Left lung (tissue), 10 donors: ENCODE measurements around the gene RBM26. TPM values are rescaled to one million over a fixed set of nuclear protein-coding genes. Genes with fewer than 3 reads are reported as not detected.

Source experiments
- ATAC-seq: fragments of 200-7000 bp; cut with Tn5 transposase; one replicate; pipeline ENCODE4 v1.9.1; 2020; ENCODE audit warnings: moderate library complexity
- DNase-seq, 4 donors: peaks; one replicate each; pipeline ENCODE4 v3.0.0-alpha.2; 2013 to 2020
- H3K27ac ChIP-seq, 2 donors: fragments of 200-600 bp; sonication (generic) in 1 of 2; one replicate each; pipeline versions ENCODE4 v1.5.0 to v1.8.0; 2020 to 2021
- H3K27me3 ChIP-seq, 2 donors: fragments of 200-600 bp; sonication (generic) in 1 of 2; one replicate each; pipeline versions ENCODE4 v1.5.0 to v1.8.0; 2020 to 2021
- H3K36me3 ChIP-seq, 2 donors: fragments of 200-600 bp; sonication (generic) in 1 of 2; one replicate each; pipeline versions ENCODE4 v1.5.0 to v1.8.0; 2020 to 2021
- H3K4me1 ChIP-seq, 2 donors: fragments of 200-600 bp; one replicate each; pipeline ENCODE4 v1.8.0; 2021
- H3K4me3 ChIP-seq, 2 donors: fragments of 200-600 bp; sonication (generic) in 1 of 2; one replicate each; pipeline versions ENCODE4 v1.5.0 to v1.8.0; 2020 to 2021; ENCODE audit warnings: mild to moderate bottlenecking in 1 of 2
- H3K9me3 ChIP-seq, 2 donors: fragments of 200-600 bp; sonication (generic) in 1 of 2; one replicate each; pipeline versions ENCODE4 v1.5.0 to v1.8.0; 2020 to 2021
- CTCF ChIP-seq, 2 donors: fragments of 200-600 bp; sonication (generic) in 1 of 2; IDR thresholded peaks; one replicate each; pipeline versions ENCODE4 v1.5.0 to v1.8.0; 2021; ENCODE audit warnings: antibody characterized with exemption in 2 of 2
- intact Hi-C, 2 donors: fragments of 100-400 bp; cut with DNase I; formaldehyde crosslinking; loops; one replicate each; pipeline versions ENCODE4 v1.11.2 to v1.14.2; 2022
- polyA plus RNA-seq, 6 donors: library from polyadenylated mRNA; unstranded; fragments of 120-200 nt; gene quantifications; one replicate each; pipeline ENCODE4 v1.2.1, GENCODE V29; 2013; ENCODE audit not compliant: insufficient read length in 6 of 6
- total RNA-seq, 2 donors: library from RNA; stranded (reverse); fragmentation: NEBNext Ultra II Directional; extraction: Animal tissue kit (Norgen Biotek cat#: 25700); gene quantifications; one replicate each; pipeline ENCODE4 v1.2.1, GENCODE V29; 2021
- donor health status: DM: no; HTN: yes; CAD: no.
- donor health status: DM: no; HTN: no; CAD: no.

Gene RBM26
- total and polyA plus RNA-seq, 8 donors: 29.0 to 115 (median 110) TPM

GRCh38 chr13:79445968-79446645 lies 40.1 kb upstream of the RBM26 start:
- intact Hi-C loops: no loop called here
- H3K27me3 ChIP-seq: no peaks in the 10 kb centered on the region
- H3K36me3 ChIP-seq: no peaks in the 10 kb centered on the region
- no peak overlapping the region for H3K4me3 ChIP-seq
- H3K27ac ChIP-seq: no peak overlapping the region
- TF ChIP-seq CTCF (IDR thresholded peaks at IDR 0.05): no peak
- no peaks in the 10 kb centered on the region for H3K9me3 ChIP-seq
- ATAC-seq (no peak), DNase-seq (no peak)
- no peaks in the 10 kb centered on the region for H3K4me1 ChIP-seq

GRCh38 chr13:79442706-79443105 lies 36.7 kb upstream of the RBM26 start:
- no peak for TF ChIP-seq CTCF (IDR thresholded peaks at IDR 0.05)
- H3K4me1 ChIP-seq: no peaks in the 10 kb centered on the region
- intact Hi-C loops: no loop called here
- no peak overlapping the region for H3K4me3 ChIP-seq
- no peaks in the 10 kb centered on the region for H3K9me3 ChIP-seq
- no peaks in the 10 kb centered on the region for H3K36me3 ChIP-seq
- no peak overlapping the region for H3K27ac ChIP-seq
- no peak for ATAC-seq
- no peaks in the 10 kb centered on the region for H3K27me3 ChIP-seq
- no peak for DNase-seq

- Histone ChIP-seq H3K4me3 (no peak overlapping the region), H3K27ac (no peak overlapping the region), H3K9me3 (no peaks in the 10 kb centered on the region), H3K36me3 (no peaks in the 10 kb centered on the region), H3K4me1 (no peaks in the 10 kb centered on the region), H3K27me3 (no peaks in the 10 kb centered on the region)
- intact Hi-C loops: no loop called here
- no peak for DNase-seq
- TF ChIP-seq CTCF (IDR thresholded peaks at IDR 0.05): no peak
- no peak for ATAC-seq
Observed at GRCh38 chr13:79442221-79442620, 36.2 kb upstream of the RBM26 start.

GRCh38 chr13:79440958-79441528 lies 35.0 kb upstream of the RBM26 start:
- Histone ChIP-seq H3K36me3 (no peaks in the 10 kb centered on the region), H3K9me3 (no peaks in the 10 kb centered on the region), H3K4me3 (no peak overlapping the region), H3K27me3 (no peaks in the 10 kb centered on the region), H3K27ac (no peak overlapping the region), H3K4me1 (no peaks in the 10 kb centered on the region)
- no peak for DNase-seq
- ATAC-seq: no peak
- intact Hi-C loops: no loop called here
- TF ChIP-seq CTCF (IDR thresholded peaks at IDR 0.05): no peak

- DNase-seq (no peak), ATAC-seq (no peak)
- Histone ChIP-seq H3K36me3 (no peaks in the 10 kb centered on the region), H3K4me1 (no peaks in the 10 kb centered on the region), H3K27me3 (no peaks in the 10 kb centered on the region), H3K27ac (no peak overlapping the region), H3K4me3 (no peak overlapping the region), H3K9me3 (no peaks in the 10 kb centered on the region)
- intact Hi-C loops: no loop called here
- TF ChIP-seq CTCF (IDR thresholded peaks at IDR 0.05): no peak
Observed at GRCh38 chr13:79439275-79439674, 33.2 kb upstream of the RBM26 start.
